OCI-LY3 (cell line): ENCODE measurements around the gene NR2F1-AS1.

Experiments used
- EZH2phosphoT487 ChIP-seq: fragments of 200-600 bp; shearing (Covaris generic); IDR thresholded peaks from 2 replicates; pipeline ENCODE4 v1.6.1; 2018; ENCODE audit warnings: antibody characterized with exemption, mixed run types, low read depth
- TF ChIP-seq, protein P1 (sequence below): fragments of 200-600, 300-600 bp; sonication (generic); IDR thresholded peaks from 2 replicates; pipeline ENCODE4 v1.5.1; 2014; ENCODE audit warnings: antibody characterized with exemption, low read length, low read depth

DNA sequence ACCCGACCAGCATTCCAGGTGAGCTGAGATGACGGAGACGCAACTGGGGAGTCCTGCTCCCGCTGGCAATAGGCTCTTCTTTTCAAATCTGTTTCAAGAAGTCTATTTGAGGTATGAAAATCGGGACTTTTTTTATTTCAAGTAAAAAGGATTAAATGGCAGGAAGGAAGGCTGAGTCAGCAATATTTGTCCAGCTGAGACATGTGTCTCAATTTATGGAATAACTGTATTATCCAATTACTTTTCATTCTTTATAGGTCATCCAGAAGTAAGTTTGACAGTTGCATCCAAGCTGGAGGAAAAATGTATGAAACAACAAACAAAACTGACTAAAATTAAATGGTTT is 221.1 kb downstream of the NR2F1-AS1 start:
- TF ChIP-seq, protein P1, sequence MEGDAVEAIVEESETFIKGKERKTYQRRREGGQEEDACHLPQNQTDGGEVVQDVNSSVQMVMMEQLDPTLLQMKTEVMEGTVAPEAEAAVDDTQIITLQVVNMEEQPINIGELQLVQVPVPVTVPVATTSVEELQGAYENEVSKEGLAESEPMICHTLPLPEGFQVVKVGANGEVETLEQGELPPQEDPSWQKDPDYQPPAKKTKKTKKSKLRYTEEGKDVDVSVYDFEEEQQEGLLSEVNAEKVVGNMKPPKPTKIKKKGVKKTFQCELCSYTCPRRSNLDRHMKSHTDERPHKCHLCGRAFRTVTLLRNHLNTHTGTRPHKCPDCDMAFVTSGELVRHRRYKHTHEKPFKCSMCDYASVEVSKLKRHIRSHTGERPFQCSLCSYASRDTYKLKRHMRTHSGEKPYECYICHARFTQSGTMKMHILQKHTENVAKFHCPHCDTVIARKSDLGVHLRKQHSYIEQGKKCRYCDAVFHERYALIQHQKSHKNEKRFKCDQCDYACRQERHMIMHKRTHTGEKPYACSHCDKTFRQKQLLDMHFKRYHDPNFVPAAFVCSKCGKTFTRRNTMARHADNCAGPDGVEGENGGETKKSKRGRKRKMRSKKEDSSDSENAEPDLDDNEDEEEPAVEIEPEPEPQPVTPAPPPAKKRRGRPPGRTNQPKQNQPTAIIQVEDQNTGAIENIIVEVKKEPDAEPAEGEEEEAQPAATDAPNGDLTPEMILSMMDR = no peak
- TF ChIP-seq EZH2phosphoT487 = no peak
